ENCODE data around the gene ALG12.
A peak's percentile ranks its signal among the peaks of the same experiment; 100 is the strongest.

GRCh38 chr22:49930596-49931412, 12.6 kb upstream of the ALG12 start:
- TF ChIP-seq CTCF (conservative IDR thresholded peaks at IDR 0.05; ENCODE audit: low read length) = peak; percentile 90
- no peak for TF ChIP-seq EZH2phosphoT487 (IDR thresholded peaks at IDR 0.05; ENCODE audit: borderline replicate concordance, low read depth, low read length)

Data from OCI-LY7 (cell line).